Measurements from ENCODE around the gene ADAMTS2.
A peak's percentile ranks its signal among the peaks of the same experiment; 100 is the strongest.

The ADAMTS2 gene

DNA sequence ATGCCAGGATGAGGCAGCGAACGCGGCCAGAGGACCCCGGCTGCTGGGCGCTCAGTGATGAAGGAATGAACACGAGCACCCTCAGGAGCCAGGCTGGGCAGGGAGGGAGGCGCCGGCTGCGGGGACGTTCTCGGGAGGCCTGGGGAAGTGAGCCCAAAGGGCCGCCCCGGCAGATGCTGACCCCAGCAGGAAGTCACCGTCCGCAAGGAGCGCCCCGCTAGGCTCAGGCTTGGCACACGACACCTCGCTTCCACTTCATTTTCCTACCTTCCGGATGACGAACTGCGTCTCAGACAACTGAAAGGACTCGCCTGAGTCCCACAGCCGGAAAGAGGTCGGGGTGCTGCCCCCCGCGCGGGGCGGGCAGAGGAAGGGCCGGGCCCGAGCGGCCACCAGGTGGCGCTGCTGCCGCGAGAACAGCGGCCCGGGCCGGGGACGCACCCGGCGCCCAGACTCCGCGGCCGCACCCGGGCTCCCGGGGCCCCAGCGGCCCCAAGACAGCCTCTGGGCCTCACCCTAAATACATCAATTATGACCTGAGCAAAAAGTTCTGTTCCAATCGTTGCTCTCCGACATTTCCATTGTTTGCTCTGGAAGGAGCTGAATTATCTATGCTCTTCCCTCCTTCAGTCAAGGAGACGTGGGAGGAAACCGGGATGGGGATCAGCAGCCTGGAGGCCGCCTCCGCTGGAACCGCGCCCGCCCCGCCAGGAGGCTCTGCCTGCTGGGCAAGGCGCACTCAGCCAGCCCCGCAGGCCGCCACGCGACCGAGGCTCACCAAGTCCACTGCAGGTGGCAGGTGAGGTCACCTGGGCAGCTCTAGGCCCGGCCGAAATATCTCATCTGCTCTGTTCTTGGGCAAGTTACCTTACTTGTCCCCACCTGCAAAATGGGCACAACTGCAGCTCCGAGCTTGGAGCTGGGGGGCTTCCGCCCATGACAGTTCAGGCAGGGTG is 178.1 kb downstream of the ADAMTS2 start:
- DNase-seq (ENCODE audit: low spot score): peak; percentile 52
- in situ Hi-C loops (cut with MboI; ENCODE audit: low pct_unique_long_range_greater_than_20kb, low sequenced_read_pairs, unreplicated experiment): no loop called here
- TF ChIP-seq, protein P1, sequence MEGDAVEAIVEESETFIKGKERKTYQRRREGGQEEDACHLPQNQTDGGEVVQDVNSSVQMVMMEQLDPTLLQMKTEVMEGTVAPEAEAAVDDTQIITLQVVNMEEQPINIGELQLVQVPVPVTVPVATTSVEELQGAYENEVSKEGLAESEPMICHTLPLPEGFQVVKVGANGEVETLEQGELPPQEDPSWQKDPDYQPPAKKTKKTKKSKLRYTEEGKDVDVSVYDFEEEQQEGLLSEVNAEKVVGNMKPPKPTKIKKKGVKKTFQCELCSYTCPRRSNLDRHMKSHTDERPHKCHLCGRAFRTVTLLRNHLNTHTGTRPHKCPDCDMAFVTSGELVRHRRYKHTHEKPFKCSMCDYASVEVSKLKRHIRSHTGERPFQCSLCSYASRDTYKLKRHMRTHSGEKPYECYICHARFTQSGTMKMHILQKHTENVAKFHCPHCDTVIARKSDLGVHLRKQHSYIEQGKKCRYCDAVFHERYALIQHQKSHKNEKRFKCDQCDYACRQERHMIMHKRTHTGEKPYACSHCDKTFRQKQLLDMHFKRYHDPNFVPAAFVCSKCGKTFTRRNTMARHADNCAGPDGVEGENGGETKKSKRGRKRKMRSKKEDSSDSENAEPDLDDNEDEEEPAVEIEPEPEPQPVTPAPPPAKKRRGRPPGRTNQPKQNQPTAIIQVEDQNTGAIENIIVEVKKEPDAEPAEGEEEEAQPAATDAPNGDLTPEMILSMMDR (IDR thresholded peaks at IDR 0.05; ENCODE audit: extremely low read depth, insufficient read depth, missing control alignments): peak; percentile 54

DNA sequence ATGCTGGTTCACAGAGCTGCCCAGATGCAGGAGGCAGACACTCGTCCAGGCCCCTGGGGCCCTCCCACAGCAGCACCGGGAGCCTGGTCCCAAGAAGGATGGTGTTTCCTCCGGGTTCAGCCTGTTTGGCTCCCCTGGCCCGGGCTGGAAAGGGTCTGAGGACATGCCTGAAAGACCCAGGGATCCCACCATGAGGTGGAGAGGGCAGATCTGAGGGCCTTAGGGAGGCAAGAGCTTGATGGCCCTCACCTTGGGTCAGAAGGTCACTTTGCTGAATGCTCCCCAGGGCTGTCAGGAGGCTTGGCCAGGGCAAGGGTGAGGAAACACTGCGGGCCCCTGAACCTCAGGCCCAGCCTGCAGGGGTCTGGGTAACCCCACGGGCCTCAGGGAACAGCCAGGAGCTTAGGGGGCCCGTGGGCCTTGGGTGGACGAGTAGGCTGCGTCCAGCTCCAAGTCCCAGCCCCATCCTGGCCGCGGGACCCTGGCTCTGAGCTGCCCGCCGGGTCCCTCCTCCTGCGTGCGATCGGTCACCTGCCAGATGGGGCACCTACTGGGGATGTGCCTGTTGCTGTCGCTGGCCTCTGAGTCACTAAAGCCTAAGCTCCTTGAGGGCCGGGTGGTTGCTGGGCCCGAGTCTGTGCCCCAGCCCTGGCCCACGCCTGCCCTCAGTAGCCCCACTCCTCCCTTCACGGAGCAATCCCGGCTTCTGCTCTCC is 178.9 kb downstream of the ADAMTS2 start:
- no peak for DNase-seq (ENCODE audit: low spot score)
- TF ChIP-seq, protein P1 (IDR thresholded peaks at IDR 0.05; ENCODE audit: extremely low read depth, insufficient read depth, missing control alignments): no peak
- in situ Hi-C loops (cut with MboI; ENCODE audit: low pct_unique_long_range_greater_than_20kb, low sequenced_read_pairs, unreplicated experiment): no loop called here

DNA sequence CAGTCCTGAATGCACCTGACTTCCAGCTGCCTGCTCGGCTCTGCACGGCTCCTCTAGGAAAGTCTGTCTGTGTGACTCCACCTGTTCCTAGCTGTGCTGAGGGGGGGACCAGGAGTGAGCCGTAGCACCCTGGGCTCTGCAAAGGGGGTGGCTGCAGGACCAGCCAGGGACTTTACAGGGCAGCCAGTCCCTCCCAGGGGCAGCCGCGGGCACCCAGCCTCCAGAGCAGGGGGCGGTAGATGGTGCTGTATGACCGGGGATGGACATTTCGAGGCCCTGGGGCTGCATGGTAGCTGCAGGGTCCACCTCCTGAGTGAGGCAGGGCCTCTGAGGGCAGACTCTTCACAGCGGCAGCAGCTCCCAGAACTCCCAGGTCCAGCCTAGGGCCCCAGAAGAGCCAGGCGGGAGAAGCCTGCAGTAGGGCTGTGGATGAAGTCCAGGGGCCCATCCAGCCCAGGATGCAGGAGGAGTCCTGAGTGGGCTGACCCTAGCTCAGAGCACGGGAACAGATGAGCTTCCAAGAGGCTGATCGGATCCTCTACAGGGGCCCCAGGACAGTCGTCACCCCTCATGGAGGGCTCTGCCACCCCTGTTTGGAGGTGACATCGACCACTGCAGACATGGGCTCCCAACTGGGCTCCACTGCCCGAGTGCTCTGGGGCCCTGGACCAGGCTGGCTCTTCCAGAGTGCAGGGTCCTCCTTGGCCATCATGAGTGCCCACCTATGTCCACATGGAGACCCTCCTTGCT is 179.7 kb downstream of the ADAMTS2 start:
- DNase-seq (ENCODE audit: low spot score): no peak
- in situ Hi-C loops (cut with MboI; ENCODE audit: low pct_unique_long_range_greater_than_20kb, low sequenced_read_pairs, unreplicated experiment): no loop called here
- TF ChIP-seq, protein P1 (IDR thresholded peaks at IDR 0.05; ENCODE audit: extremely low read depth, insufficient read depth, missing control alignments): no peak

DNA sequence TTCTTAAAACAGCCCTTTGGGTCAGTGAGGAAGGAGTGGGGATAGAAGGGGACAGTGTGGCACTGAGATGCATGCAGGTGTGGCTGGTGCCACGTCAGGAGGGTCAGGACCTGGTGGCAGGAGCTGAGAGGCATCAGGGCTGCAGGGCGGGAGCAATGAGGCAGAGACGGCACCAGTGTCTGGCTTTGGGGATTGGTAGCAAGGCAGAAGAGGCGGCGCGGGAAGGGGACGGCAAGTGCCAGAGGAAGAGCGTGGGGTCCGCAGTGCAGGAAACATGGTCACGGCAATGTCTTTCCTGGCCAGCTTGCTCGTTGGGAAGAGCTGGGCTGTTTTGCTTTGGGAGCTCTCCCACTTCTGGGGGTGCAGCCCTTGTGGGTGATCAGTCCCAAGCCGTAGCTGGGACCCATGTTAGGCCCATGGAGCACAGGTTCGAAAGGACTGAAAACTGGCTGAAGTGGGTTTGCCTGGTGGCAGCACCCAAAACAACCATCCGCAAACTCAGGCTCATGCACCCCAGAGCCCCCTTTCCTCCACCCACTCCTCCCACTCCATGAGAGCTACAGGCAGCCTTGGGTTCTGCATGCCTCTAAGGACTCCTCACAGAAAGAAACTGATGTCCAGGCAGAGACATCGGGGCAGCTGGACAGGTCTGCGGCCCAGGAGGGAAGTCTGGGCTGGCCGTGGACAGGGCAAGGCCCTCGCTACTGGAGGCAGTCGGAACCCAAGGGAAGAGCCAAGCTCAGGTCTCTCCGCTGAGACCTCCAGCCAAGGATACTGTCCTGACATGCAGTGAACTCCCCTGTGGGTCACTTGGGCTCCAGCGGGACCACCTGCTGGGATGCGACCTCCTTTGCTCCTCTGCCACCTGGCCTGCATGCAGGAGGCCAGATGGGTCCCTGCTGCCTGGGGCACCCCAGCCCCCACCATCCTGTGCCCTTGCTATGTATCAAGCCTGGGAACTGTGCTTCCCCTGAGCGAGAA is 180.6 kb downstream of the ADAMTS2 start:
- TF ChIP-seq, protein P1 (IDR thresholded peaks at IDR 0.05; ENCODE audit: extremely low read depth, insufficient read depth, missing control alignments): no peak
- no peak for DNase-seq (ENCODE audit: low spot score)
- in situ Hi-C loops (cut with MboI; ENCODE audit: low pct_unique_long_range_greater_than_20kb, low sequenced_read_pairs, unreplicated experiment): no loop called here

DNA sequence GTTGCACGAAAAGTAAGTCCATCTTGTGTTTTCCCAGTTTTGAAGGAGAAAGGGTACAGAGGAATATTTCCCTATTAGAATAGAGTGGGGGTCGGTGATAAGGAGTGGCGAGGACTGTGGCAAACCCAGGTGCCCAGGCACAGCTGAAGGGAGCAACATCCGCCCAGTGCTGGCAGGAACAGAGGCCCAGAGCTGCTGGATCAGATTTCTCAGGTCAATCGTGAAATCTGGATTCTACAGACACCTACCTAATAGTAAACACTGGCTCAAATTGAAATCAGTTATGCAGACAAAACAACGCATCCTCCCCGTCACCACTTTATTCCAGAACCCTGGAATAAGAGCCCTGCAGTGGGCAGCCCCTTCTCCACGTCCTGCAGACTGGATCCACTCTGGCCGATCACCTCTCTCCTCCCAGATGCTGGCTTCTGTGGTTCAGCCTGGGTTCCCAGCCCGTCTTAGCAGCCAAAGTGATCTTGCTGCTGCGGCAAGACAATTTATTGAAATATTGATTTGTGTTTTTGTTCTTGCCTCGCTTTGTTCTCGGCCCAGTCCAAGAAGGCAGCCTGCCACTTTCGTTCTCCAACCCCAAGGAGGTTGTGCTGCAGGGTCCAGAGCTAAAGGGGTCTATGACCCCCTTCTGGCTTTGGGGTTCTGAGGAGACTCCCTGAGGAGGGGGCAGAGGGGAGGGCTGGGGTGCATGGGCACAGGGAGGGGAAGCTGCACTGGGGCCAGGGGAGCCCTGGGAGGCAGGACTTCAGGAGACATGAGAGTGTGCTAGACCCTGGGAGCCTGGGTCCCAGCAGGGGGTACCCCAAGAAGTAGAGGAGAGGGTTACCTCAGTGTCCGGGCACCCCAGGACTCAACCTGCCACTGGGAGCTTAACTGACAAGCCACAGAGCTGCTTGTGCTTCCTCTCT is 181.8 kb downstream of the ADAMTS2 start:
- TF ChIP-seq, protein P1 (IDR thresholded peaks at IDR 0.05; ENCODE audit: extremely low read depth, insufficient read depth, missing control alignments): no peak
- in situ Hi-C loops (cut with MboI; ENCODE audit: low pct_unique_long_range_greater_than_20kb, low sequenced_read_pairs, unreplicated experiment): no loop called here
- no peak for DNase-seq (ENCODE audit: low spot score)

All from GM13977 (cell line).